ENCODE measurements around the gene NGDN.

NGDN gene

DNA sequence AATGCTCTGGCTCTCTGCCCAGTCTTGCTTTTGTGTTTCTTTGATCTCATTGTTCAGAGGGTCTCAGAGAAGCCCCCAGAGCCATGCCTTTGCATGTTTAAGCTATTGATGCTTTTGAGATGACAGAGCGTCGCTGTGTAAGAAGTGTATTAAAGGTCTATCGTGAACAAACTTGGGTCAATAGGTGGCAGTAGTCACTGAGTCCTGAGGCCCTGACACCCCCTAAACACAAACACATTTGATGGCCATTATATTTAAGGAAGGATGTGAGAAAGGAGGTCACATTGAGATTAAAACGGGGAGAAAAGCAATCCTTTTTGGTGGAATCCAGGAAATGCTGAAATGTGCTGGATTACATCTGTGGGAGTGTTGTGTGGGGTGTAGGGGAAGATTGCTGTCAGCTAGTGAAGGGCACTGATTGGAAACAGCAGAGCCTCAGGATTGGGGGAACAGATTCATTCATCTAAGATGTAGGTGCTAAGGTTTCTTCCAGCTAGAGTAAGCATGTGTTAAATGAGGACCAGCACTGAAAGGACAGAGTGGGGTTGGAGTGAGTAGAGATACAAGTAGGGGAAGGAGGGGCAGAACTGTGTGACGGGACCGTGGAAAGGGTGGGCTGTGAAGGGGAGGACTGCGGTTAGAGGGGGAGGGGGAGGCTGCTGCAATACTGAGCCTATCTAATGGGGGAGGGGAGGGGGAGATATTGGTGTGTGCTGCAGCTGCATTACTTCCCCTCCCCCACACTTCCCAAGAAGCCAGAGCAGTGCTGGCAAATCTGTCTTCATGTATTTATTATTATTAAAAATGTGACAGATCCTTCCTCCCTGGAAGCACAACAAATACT is 12.7 kb downstream of the NGDN start:
- Histone ChIP-seq H3K9ac (ENCODE audit: low read length) (no peak overlapping the region), H3K27me3 (replicated peaks; ENCODE audit: control insufficient read depth, insufficient read depth, low read length) (no peaks in the 10 kb centered on the region), H3K36me3 (ENCODE audit: control insufficient read depth, insufficient read depth, low read length, severe bottlenecking) (peaks cover 30% of the 10 kb centered on the region), H3K9me3 (ENCODE audit: control insufficient read depth, low read length) (no peaks in the 10 kb centered on the region), H3K4me1 (ENCODE audit: control insufficient read depth, insufficient read depth, low read length) (no peaks in the 10 kb centered on the region), H3K4me3 (ENCODE audit: low read length) (no peak overlapping the region)
- DNase-seq (ENCODE audit: low read depth): no peak

GRCh38 chr14:23482823-23483148 is 13.3 kb downstream of the NGDN start:
- Histone ChIP-seq H3K27me3 (replicated peaks; ENCODE audit: control insufficient read depth, insufficient read depth, low read length) (no peaks in the 10 kb centered on the region), H3K4me3 (ENCODE audit: low read length) (no peak overlapping the region), H3K4me1 (ENCODE audit: control insufficient read depth, insufficient read depth, low read length) (no peaks in the 10 kb centered on the region), H3K9me3 (ENCODE audit: control insufficient read depth, low read length) (no peaks in the 10 kb centered on the region), H3K36me3 (ENCODE audit: control insufficient read depth, insufficient read depth, low read length, severe bottlenecking) (peaks cover 25% of the 10 kb centered on the region), H3K9ac (ENCODE audit: low read length) (no peak overlapping the region)
- DNase-seq (ENCODE audit: low read depth): no peak

GRCh38 chr14:23483236-23483854 is 13.8 kb downstream of the NGDN start:
- no peak overlapping the region for H3K4me3 ChIP-seq (ENCODE audit: low read length)
- no peak for DNase-seq (ENCODE audit: low read depth)
- H3K9ac ChIP-seq (ENCODE audit: low read length): no peak overlapping the region
- H3K9me3 ChIP-seq (ENCODE audit: control insufficient read depth, low read length): no peaks in the 10 kb centered on the region
- peaks cover 20% of the 10 kb centered on the region for H3K36me3 ChIP-seq (ENCODE audit: control insufficient read depth, insufficient read depth, low read length, severe bottlenecking)
- H3K4me1 ChIP-seq (ENCODE audit: control insufficient read depth, insufficient read depth, low read length): no peaks in the 10 kb centered on the region
- H3K27me3 ChIP-seq (replicated peaks; ENCODE audit: control insufficient read depth, insufficient read depth, low read length): no peaks in the 10 kb centered on the region

GRCh38 chr14:23485326-23485725 is 15.8 kb downstream of the NGDN start:
- peaks cover 13% of the 10 kb centered on the region for H3K36me3 ChIP-seq (ENCODE audit: control insufficient read depth, insufficient read depth, low read length, severe bottlenecking)
- H3K9me3 ChIP-seq (ENCODE audit: control insufficient read depth, low read length): no peaks in the 10 kb centered on the region
- H3K27me3 ChIP-seq (replicated peaks; ENCODE audit: control insufficient read depth, insufficient read depth, low read length): no peaks in the 10 kb centered on the region
- no peak overlapping the region for H3K9ac ChIP-seq (ENCODE audit: low read length)
- DNase-seq (ENCODE audit: low read depth): no peak
- H3K4me3 ChIP-seq (ENCODE audit: low read length): no peak overlapping the region
- H3K4me1 ChIP-seq (ENCODE audit: control insufficient read depth, insufficient read depth, low read length): no peaks in the 10 kb centered on the region

DNA sequence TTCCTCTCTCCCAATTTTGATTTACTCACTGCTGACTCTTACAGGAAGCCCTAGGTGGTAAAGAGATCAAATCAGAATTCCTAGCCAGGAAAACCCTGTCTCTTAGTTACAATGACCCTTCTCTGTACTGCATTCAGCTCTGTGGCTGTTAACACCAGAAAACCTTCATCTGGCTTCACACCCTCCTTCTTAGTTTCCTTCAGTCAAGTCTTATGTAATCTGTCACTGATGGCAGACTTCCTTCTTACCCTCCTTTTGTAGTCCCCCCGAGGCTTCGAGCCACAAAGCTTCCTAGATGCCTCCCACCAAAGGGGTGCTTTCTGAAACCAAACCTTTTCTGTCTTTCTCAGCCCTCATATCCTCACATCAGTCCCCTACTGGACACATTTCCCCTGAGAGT is 16.5 kb downstream of the NGDN start:
- Histone ChIP-seq H3K27me3 (replicated peaks; ENCODE audit: control insufficient read depth, insufficient read depth, low read length) (no peaks in the 10 kb centered on the region), H3K9me3 (ENCODE audit: control insufficient read depth, low read length) (no peaks in the 10 kb centered on the region), H3K36me3 (ENCODE audit: control insufficient read depth, insufficient read depth, low read length, severe bottlenecking) (peaks cover 6% of the 10 kb centered on the region), H3K4me3 (ENCODE audit: low read length) (no peak overlapping the region), H3K4me1 (ENCODE audit: control insufficient read depth, insufficient read depth, low read length) (no peaks in the 10 kb centered on the region), H3K9ac (ENCODE audit: low read length) (no peak overlapping the region)
- no peak for DNase-seq (ENCODE audit: low read depth)

GRCh38 chr14:23487216-23487615 is 17.7 kb downstream of the NGDN start:
- no peak for DNase-seq (ENCODE audit: low read depth)
- H3K9me3 ChIP-seq (ENCODE audit: control insufficient read depth, low read length): no peaks in the 10 kb centered on the region
- no peaks in the 10 kb centered on the region for H3K27me3 ChIP-seq (replicated peaks; ENCODE audit: control insufficient read depth, insufficient read depth, low read length)
- peaks cover 5% of the 10 kb centered on the region for H3K36me3 ChIP-seq (ENCODE audit: control insufficient read depth, insufficient read depth, low read length, severe bottlenecking)
- no peak overlapping the region for H3K9ac ChIP-seq (ENCODE audit: low read length)
- no peaks in the 10 kb centered on the region for H3K4me1 ChIP-seq (ENCODE audit: control insufficient read depth, insufficient read depth, low read length)
- H3K4me3 ChIP-seq (ENCODE audit: low read length): no peak overlapping the region

- no peak overlapping the region for H3K4me3 ChIP-seq (ENCODE audit: low read length)
- no peaks in the 10 kb centered on the region for H3K36me3 ChIP-seq (ENCODE audit: control insufficient read depth, insufficient read depth, low read length, severe bottlenecking)
- H3K9ac ChIP-seq (ENCODE audit: low read length): no peak overlapping the region
- DNase-seq (ENCODE audit: low read depth): peak; percentile 12
- no peaks in the 10 kb centered on the region for H3K27me3 ChIP-seq (replicated peaks; ENCODE audit: control insufficient read depth, insufficient read depth, low read length)
- no peaks in the 10 kb centered on the region for H3K9me3 ChIP-seq (ENCODE audit: control insufficient read depth, low read length)
- peaks cover 6% of the 10 kb centered on the region for H3K4me1 ChIP-seq (ENCODE audit: control insufficient read depth, insufficient read depth, low read length)
Observed at GRCh38 chr14:23492618-23493272, 23.2 kb downstream of the NGDN start.

DNA sequence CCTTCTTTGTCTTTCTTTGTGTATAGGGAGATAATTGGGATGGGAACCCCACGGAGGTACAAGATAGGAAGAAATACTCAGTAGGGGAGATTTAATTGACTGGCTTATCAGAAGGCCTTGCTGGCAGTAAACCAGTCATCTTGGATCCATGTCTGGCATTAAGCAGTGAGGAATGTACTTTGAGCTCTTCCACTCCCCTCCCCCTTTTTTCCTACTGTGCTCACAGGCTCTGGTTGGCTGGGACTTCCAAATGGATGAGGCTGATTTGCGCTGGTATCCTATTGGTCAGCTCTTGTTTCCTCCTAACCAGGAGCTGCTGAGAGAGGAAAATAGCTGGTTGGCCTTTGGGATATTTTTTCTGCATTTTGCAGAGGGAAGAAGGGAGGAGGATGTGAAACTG is 24.7 kb downstream of the NGDN start:
- Histone ChIP-seq H3K9me3 (ENCODE audit: control insufficient read depth, low read length) (no peaks in the 10 kb centered on the region), H3K36me3 (ENCODE audit: control insufficient read depth, insufficient read depth, low read length, severe bottlenecking) (no peaks in the 10 kb centered on the region), H3K9ac (ENCODE audit: low read length) (no peak overlapping the region), H3K4me3 (ENCODE audit: low read length) (no peak overlapping the region), H3K4me1 (ENCODE audit: control insufficient read depth, insufficient read depth, low read length) (peaks cover 6% of the 10 kb centered on the region), H3K27me3 (replicated peaks; ENCODE audit: control insufficient read depth, insufficient read depth, low read length) (no peaks in the 10 kb centered on the region)
- no peak for DNase-seq (ENCODE audit: low read depth)

GRCh38 chr14:23512156-23512555 is 42.7 kb downstream of the NGDN start:
- DNase-seq (ENCODE audit: low read depth): no peak
- H3K27me3 ChIP-seq (replicated peaks; ENCODE audit: control insufficient read depth, insufficient read depth, low read length): no peaks in the 10 kb centered on the region
- H3K4me3 ChIP-seq (ENCODE audit: low read length): no peak overlapping the region
- no peaks in the 10 kb centered on the region for H3K36me3 ChIP-seq (ENCODE audit: control insufficient read depth, insufficient read depth, low read length, severe bottlenecking)
- H3K9me3 ChIP-seq (ENCODE audit: control insufficient read depth, low read length): no peaks in the 10 kb centered on the region
- no peaks in the 10 kb centered on the region for H3K4me1 ChIP-seq (ENCODE audit: control insufficient read depth, insufficient read depth, low read length)
- no peak overlapping the region for H3K9ac ChIP-seq (ENCODE audit: low read length)

GRCh38 chr14:23513005-23513817 is 43.7 kb downstream of the NGDN start:
- H3K9me3 ChIP-seq (ENCODE audit: control insufficient read depth, low read length): no peaks in the 10 kb centered on the region
- H3K4me3 ChIP-seq (ENCODE audit: low read length): no peak overlapping the region
- no peaks in the 10 kb centered on the region for H3K27me3 ChIP-seq (replicated peaks; ENCODE audit: control insufficient read depth, insufficient read depth, low read length)
- peaks cover 5% of the 10 kb centered on the region for H3K4me1 ChIP-seq (ENCODE audit: control insufficient read depth, insufficient read depth, low read length)
- no peak overlapping the region for H3K9ac ChIP-seq (ENCODE audit: low read length)
- DNase-seq (ENCODE audit: low read depth): no peak
- H3K36me3 ChIP-seq (ENCODE audit: control insufficient read depth, insufficient read depth, low read length, severe bottlenecking): no peaks in the 10 kb centered on the region
